ENCODE results near the gene AFAP1. TPM values are rescaled to one million over a fixed set of nuclear protein-coding genes. Genes with fewer than 3 reads are reported as not detected.

Gene AFAP1
- total and polyA plus RNA-seq, 8 donors: 23.6 to 31.4 (median 27.4) TPM

DNA sequence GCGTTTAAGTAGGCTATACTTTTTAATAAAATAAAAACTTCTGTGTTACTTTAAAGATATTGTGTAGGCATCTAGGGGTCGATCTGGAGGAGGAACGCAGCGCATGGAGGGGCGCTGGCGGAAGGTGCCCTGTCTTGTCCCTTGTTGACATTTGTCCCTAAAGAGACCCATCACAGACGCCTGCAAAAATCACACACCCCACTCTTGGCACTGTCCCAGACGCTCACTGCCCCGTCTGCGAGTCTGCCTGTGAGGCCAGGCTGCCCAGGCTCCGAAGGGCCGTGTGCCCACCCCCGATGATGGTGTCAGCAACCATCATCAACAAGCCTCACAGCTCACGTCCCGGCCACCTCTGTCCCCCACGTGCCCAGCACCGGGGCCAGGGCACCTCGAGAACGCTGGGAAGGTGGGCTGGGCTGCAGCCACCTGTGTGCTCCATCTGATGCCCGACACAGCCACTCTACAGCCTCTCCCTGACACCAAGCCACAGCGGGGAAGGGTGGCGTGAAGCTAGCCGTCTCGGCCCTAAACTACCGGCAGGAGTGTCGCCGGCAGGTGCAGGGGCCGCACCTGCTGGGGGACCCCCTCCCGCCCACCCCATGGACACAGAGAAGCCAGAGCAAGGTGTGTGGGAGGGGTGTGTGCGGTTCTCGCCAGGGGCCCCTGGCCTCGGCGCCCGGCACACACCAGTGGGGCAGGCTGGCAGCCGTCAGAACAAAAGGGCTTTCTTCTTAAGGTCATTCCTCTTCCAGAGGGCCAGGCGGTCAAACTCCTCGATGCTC is 26.8 kb upstream of the AFAP1 start:
- Histone ChIP-seq H3K4me1 (peaks cover 8 to 52% of the 10 kb centered on the region in 2 donors), H3K9me3 (no peaks in the 10 kb centered on the region), H3K4me3 (no peak overlapping the region), H3K36me3 (no peaks in the 10 kb centered on the region), H3K27me3 (no peaks in the 10 kb centered on the region), H3K27ac (no peak overlapping the region)
- DNase-seq: no peak
- intact Hi-C loops (cut with DNase I): no loop called here
- TF ChIP-seq, protein P1, sequence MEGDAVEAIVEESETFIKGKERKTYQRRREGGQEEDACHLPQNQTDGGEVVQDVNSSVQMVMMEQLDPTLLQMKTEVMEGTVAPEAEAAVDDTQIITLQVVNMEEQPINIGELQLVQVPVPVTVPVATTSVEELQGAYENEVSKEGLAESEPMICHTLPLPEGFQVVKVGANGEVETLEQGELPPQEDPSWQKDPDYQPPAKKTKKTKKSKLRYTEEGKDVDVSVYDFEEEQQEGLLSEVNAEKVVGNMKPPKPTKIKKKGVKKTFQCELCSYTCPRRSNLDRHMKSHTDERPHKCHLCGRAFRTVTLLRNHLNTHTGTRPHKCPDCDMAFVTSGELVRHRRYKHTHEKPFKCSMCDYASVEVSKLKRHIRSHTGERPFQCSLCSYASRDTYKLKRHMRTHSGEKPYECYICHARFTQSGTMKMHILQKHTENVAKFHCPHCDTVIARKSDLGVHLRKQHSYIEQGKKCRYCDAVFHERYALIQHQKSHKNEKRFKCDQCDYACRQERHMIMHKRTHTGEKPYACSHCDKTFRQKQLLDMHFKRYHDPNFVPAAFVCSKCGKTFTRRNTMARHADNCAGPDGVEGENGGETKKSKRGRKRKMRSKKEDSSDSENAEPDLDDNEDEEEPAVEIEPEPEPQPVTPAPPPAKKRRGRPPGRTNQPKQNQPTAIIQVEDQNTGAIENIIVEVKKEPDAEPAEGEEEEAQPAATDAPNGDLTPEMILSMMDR (IDR thresholded peaks at IDR 0.05): no peak
- no peak for ATAC-seq

DNA sequence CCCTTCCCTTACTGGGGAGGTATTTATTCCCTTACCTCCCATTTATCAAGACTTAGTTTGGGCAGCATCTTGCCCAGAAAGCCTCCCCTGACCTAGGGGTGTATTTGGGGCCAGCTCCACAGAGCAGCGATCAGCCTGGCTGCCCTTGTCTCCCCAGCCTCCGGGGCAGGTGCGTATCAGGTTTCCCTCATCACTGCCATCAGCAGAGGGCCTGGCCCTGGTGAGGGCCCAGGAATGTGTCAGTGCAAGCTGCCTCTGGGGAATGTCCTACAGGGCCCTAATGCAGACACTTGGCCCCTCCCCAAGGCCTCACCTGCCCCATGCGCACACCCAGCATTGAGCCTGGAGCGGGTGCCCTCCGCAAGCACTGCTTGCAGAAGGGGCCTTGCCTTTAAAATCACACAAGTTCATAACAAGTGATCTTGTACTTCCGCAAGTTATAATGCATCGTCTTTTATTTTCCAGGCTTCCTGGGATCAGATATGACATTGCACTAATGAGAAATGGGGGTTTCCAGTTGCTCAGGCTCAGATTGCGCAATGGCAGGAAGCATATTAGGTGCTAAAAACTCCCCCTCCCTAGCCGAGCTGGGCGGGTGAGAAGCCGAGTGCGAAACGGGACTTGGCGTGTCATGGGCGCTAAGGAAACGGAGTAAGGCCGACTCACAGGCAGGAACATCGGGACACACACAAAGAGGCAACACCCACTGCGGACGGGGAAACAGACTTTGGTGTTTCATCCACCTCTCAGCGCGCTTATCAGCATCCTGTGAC is 25.4 kb upstream of the AFAP1 start:
- TF ChIP-seq, protein P1 (IDR thresholded peaks at IDR 0.05): no peak
- Histone ChIP-seq H3K36me3 (no peaks in the 10 kb centered on the region), H3K9me3 (no peaks in the 10 kb centered on the region), H3K4me3 (no peak overlapping the region), H3K4me1 (peaks cover 9 to 52% of the 10 kb centered on the region in 2 donors), H3K27me3 (peaks cover 0 to 5% of the 10 kb centered on the region in 2 donors), H3K27ac (peak overlapping the region in 1 of 2 donors; percentile 55)
- ATAC-seq: peak; percentile 19
- peak in 3 of 4 donors; percentile 57 to 87 (median 81) for DNase-seq
- intact Hi-C loops (cut with DNase I): no loop called here

DNA sequence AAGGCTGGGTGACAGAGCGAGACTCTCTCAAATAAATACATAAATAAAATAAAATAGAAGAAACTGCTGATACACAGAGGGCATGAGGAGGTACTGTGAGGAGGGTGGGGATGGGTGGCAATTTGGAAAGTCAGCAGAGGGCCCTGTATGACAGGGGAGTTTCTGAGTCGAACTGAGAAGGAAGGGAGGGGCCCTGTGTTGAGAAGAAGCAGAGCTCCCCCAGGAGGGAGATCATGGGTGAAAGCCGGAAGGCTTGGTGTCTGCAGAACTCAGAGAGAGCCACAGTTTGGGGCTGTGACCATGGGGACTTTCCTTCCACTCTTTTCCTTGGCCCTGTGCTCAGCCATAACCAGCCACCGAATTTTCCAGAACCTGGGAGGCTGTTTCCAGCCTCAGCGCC is 24.8 kb upstream of the AFAP1 start:
- DNase-seq: no peak
- no peak overlapping the region for H3K27ac ChIP-seq
- H3K4me3 ChIP-seq: no peak overlapping the region
- intact Hi-C loops (cut with DNase I): no loop called here
- no peaks in the 10 kb centered on the region for H3K36me3 ChIP-seq
- TF ChIP-seq, protein P1 (IDR thresholded peaks at IDR 0.05): no peak
- no peak for ATAC-seq
- no peaks in the 10 kb centered on the region for H3K9me3 ChIP-seq
- peaks cover 0 to 11% of the 10 kb centered on the region in 2 donors for H3K27me3 ChIP-seq
- peaks cover 5 to 48% of the 10 kb centered on the region in 2 donors for H3K4me1 ChIP-seq

DNA sequence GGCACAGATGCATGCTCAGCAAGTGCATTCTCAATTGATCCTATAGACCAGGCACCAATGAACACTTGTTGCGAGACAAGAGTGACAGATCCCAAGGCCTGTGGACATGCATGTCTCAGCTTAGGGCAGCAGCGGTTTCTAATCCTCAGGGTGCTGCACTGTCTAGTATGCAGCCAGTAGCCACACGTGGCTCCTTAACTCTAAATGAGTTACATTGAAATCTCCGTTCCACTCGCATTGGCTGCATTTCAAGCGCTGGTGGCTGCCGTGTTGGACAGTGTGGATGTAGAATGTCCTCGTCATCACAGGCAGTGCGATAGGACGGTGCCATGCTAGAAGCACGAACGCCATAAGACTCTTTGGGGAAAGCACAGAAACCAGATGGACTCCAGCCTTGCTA is 24.0 kb upstream of the AFAP1 start:
- intact Hi-C loops (cut with DNase I): no loop called here
- ATAC-seq (no peak), DNase-seq (no peak)
- peaks cover 0 to 11% of the 10 kb centered on the region in 2 donors for H3K27me3 ChIP-seq
- no peaks in the 10 kb centered on the region for H3K36me3 ChIP-seq
- peaks cover 5 to 41% of the 10 kb centered on the region in 2 donors for H3K4me1 ChIP-seq
- TF ChIP-seq, protein P1 (IDR thresholded peaks at IDR 0.05): no peak
- no peak overlapping the region for H3K27ac ChIP-seq
- no peak overlapping the region for H3K4me3 ChIP-seq
- H3K9me3 ChIP-seq: no peaks in the 10 kb centered on the region

Measured in left lung (tissue), 10 donors.